GM12878 (cell line): ENCODE results near the gene NOS3.

ENCODE experiments used
- BRCA1 ChIP-seq: IDR thresholded peaks from 2 replicates; pipeline ENCODE4 v1.6.1; 2011; ENCODE audit warnings: low read depth, low read length, improper control_type of control experiment
- GABPA ChIP-seq: IDR thresholded peaks from 2 replicates; pipeline ENCODE4 v1.6.1; 2014; ENCODE audit warnings: antibody characterized with exemption, low read depth, mild to moderate bottlenecking, inconsistent platforms
- IKZF2 ChIP-seq, 2 experiments: fragments of 450-650 bp; IDR thresholded peaks; 2 replicates each; pipeline ENCODE4 v1.6.1; 2017; ENCODE audit warnings: mild to moderate bottlenecking in 2 of 2, moderate library complexity in 2 of 2
- MEF2A ChIP-seq: IDR thresholded peaks from 2 replicates; pipeline ENCODE4 v1.6.1; 2011; ENCODE audit warnings: low read depth, mild to moderate bottlenecking, low read length, moderate library complexity; ENCODE audit not compliant: insufficient read depth
- POLR2A ChIP-seq: IDR thresholded peaks from 2 replicates; pipeline ENCODE4 v1.6.1; 2011; ENCODE audit warnings: low read depth, mild to moderate bottlenecking, low read length
- RAD21 ChIP-seq: IDR thresholded peaks from 2 replicates; pipeline ENCODE4 v1.6.1; 2011; ENCODE audit warnings: mild to moderate bottlenecking, low read depth, low read length, moderate library complexity; ENCODE audit not compliant: insufficient read depth
- RCOR1 ChIP-seq: conservative IDR thresholded peaks from 2 replicates; pipeline ENCODE4 v1.6.1; 2012; ENCODE audit warnings: low read depth, low read length, improper control_type of control experiment
- RUNX3 ChIP-seq: IDR thresholded peaks from 2 replicates; pipeline ENCODE4 v1.6.1; 2012; ENCODE audit warnings: low read length, inconsistent platforms
- SIX5 ChIP-seq: IDR thresholded peaks from 2 replicates; pipeline ENCODE4 v1.6.1; 2011; ENCODE audit warnings: mild to moderate bottlenecking, low read depth, low read length, moderate library complexity; ENCODE audit not compliant: severe bottlenecking
- SMAD1 ChIP-seq: fragments of 450-650 bp; IDR thresholded peaks from 2 replicates; pipeline ENCODE4 v1.6.1; 2018; ENCODE audit warnings: mild to moderate bottlenecking, low read depth; ENCODE audit not compliant: partially characterized antibody
- SMAD5 ChIP-seq: IDR thresholded peaks from 2 replicates; pipeline ENCODE4 v1.6.1; 2016; ENCODE audit warnings: antibody characterized with exemption, low read depth
- ZBED1 ChIP-seq: IDR thresholded peaks from 2 replicates; pipeline ENCODE4 v1.6.1; 2016; ENCODE audit warnings: borderline replicate concordance
- TF ChIP-seq, protein P1 (sequence below), 3 experiments: IDR thresholded peaks in 2 of 3; conservative IDR thresholded peaks in 1 of 3; 2 replicates each; pipeline ENCODE4 v1.5.1; 2011; ENCODE audit warnings: low read depth in 3 of 3, low read length in 3 of 3, mild to moderate bottlenecking in 3 of 3, control low read depth in 2 of 3, moderate library complexity in 2 of 3, inconsistent platforms in 1 of 3, mixed read lengths in 1 of 3; ENCODE audit not compliant: control insufficient read depth in 2 of 3, insufficient read depth in 1 of 3; ENCODE audit errors: extremely low read depth in 1 of 3
- TF ChIP-seq, protein P2 (sequence below): fragments of 450-650 bp; IDR thresholded peaks from 2 replicates; pipeline ENCODE4 v1.6.1; 2017; ENCODE audit warnings: mild to moderate bottlenecking, moderate library complexity

DNA sequence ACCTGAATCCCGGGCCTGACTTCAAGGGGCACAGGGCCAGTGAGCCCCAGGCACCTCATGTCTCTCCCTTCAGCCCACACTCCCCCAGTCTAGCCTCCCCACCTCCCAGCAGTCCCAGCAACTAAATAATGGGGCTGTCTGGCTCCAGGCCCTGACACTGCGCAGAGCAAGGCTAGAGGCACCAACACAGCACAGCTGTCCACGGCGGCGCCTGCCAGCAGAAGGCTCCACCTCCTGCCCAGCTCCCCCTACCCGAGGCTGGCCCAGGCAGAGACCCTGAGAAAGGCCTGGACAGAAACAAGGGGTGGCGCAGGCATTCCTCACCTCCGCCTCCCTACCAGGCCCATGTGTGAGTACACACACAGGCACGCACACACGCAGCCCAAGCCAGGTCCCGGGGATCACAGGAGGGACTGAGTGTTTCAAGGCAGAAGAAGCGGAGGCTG is 18.8 kb upstream of the NOS3 start:
- TF ChIP-seq, protein P1, sequence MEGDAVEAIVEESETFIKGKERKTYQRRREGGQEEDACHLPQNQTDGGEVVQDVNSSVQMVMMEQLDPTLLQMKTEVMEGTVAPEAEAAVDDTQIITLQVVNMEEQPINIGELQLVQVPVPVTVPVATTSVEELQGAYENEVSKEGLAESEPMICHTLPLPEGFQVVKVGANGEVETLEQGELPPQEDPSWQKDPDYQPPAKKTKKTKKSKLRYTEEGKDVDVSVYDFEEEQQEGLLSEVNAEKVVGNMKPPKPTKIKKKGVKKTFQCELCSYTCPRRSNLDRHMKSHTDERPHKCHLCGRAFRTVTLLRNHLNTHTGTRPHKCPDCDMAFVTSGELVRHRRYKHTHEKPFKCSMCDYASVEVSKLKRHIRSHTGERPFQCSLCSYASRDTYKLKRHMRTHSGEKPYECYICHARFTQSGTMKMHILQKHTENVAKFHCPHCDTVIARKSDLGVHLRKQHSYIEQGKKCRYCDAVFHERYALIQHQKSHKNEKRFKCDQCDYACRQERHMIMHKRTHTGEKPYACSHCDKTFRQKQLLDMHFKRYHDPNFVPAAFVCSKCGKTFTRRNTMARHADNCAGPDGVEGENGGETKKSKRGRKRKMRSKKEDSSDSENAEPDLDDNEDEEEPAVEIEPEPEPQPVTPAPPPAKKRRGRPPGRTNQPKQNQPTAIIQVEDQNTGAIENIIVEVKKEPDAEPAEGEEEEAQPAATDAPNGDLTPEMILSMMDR (IDR thresholded peaks at IDR 0.05 in 2 of 3, conservative IDR thresholded peaks at IDR 0.05 in 1 of 3; ENCODE audit: control insufficient read depth in 2 of 3, extremely low read depth in 1 of 3, insufficient read depth in 1 of 3, low read depth in 3 of 3, low read length in 3 of 3), result no peak
- TF ChIP-seq SIX5, result no peak
- TF ChIP-seq SMAD1, result no peak
- no peak for TF ChIP-seq RCOR1
- TF ChIP-seq POLR2A, result no peak
- no peak for TF ChIP-seq MEF2A
- no peak for TF ChIP-seq BRCA1
- TF ChIP-seq RUNX3, result no peak
- no peak for TF ChIP-seq ZBED1
- TF ChIP-seq GABPA, result no peak
- TF ChIP-seq, protein P2, sequence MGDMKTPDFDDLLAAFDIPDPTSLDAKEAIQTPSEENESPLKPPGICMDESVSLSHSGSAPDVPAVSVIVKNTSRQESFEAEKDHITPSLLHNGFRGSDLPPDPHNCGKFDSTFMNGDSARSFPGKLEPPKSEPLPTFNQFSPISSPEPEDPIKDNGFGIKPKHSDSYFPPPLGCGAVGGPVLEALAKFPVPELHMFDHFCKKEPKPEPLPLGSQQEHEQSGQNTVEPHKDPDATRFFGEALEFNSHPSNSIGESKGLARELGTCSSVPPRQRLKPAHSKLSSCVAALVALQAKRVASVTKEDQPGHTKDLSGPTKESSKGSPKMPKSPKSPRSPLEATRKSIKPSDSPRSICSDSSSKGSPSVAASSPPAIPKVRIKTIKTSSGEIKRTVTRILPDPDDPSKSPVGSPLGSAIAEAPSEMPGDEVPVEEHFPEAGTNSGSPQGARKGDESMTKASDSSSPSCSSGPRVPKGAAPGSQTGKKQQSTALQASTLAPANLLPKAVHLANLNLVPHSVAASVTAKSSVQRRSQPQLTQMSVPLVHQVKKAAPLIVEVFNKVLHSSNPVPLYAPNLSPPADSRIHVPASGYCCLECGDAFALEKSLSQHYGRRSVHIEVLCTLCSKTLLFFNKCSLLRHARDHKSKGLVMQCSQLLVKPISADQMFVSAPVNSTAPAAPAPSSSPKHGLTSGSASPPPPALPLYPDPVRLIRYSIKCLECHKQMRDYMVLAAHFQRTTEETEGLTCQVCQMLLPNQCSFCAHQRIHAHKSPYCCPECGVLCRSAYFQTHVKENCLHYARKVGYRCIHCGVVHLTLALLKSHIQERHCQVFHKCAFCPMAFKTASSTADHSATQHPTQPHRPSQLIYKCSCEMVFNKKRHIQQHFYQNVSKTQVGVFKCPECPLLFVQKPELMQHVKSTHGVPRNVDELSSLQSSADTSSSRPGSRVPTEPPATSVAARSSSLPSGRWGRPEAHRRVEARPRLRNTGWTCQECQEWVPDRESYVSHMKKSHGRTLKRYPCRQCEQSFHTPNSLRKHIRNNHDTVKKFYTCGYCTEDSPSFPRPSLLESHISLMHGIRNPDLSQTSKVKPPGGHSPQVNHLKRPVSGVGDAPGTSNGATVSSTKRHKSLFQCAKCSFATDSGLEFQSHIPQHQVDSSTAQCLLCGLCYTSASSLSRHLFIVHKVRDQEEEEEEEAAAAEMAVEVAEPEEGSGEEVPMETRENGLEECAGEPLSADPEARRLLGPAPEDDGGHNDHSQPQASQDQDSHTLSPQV, result no peak
- TF ChIP-seq IKZF2 (IDR thresholded peaks at IDR 0.05), result no peak
- no peak for TF ChIP-seq RAD21
- no peak for TF ChIP-seq SMAD5
